Measurements from ENCODE around the gene PPARA.
"Not testable (repeated sequence)": the region's sequence is repeated elsewhere in the genome, so short reads cannot be mapped to it uniquely, and the experiment has no call there.

The PPARA gene

GRCh38 chr22:46178755-46179505 lies 28.6 kb downstream of the PPARA start:
- DNase-seq: no peak

GRCh38 chr22:46179748-46180147 lies 29.4 kb downstream of the PPARA start:
- no peak for DNase-seq

- DNase-seq: no peak
Measured at GRCh38 chr22:46180370-46181137, 30.2 kb downstream of the PPARA start.

- no peak for DNase-seq
Measured at GRCh38 chr22:46183733-46184132, 33.4 kb downstream of the PPARA start.

- no peak for DNase-seq
Measured at GRCh38 chr22:46185283-46185682, 35.0 kb downstream of the PPARA start.

- no peak for DNase-seq
Measured at GRCh38 chr22:46187862-46188261, 37.5 kb downstream of the PPARA start.

GRCh38 chr22:46192210-46192993 lies 42.1 kb downstream of the PPARA start:
- no peak for DNase-seq

GRCh38 chr22:46193898-46194310 lies 43.6 kb downstream of the PPARA start:
- DNase-seq: no peak

- DNase-seq: no peak
Measured at GRCh38 chr22:46195487-46196165, 45.3 kb downstream of the PPARA start.

- DNase-seq: no peak
Measured at GRCh38 chr22:46196278-46196677, 46.0 kb downstream of the PPARA start.

- DNase-seq: no peak
Measured at GRCh38 chr22:46198274-46198673, 47.9 kb downstream of the PPARA start.

GRCh38 chr22:46198806-46199205 lies 48.5 kb downstream of the PPARA start:
- not testable (repeated sequence) for DNase-seq

GRCh38 chr22:46201059-46201757 lies 50.9 kb downstream of the PPARA start:
- no peak for DNase-seq

- DNase-seq: no peak
Measured at GRCh38 chr22:46202897-46203600, 52.7 kb downstream of the PPARA start.

GRCh38 chr22:46203601-46203980 lies 53.3 kb downstream of the PPARA start:
- DNase-seq: no peak

- no peak for DNase-seq
Measured at GRCh38 chr22:46209262-46209661, 58.9 kb downstream of the PPARA start.

GRCh38 chr22:46212195-46212594 lies 61.9 kb downstream of the PPARA start:
- DNase-seq: no peak

- DNase-seq: no peak
Measured at GRCh38 chr22:46213052-46213451, 62.7 kb downstream of the PPARA start.

GRCh38 chr22:46214149-46214548 lies 63.8 kb downstream of the PPARA start:
- DNase-seq: no peak

- DNase-seq: no peak
Measured at GRCh38 chr22:46214616-46215015, 64.3 kb downstream of the PPARA start.

- peak; percentile 30 for DNase-seq
Measured at GRCh38 chr22:46219636-46220035, 69.3 kb downstream of the PPARA start.

- DNase-seq: no peak
Measured at GRCh38 chr22:46220921-46221320, 70.6 kb downstream of the PPARA start.

Data from CD4-positive, alpha-beta T cell treated with Interleukin-21 for 1 hour (primary cell).